Uterus (tissue), 4 donors: ENCODE measurements around the gene TJP2. TPM values are rescaled to one million over a fixed set of nuclear protein-coding genes. Genes with fewer than 3 reads are reported as not detected.

Source experiments
- DNase-seq, 2 donors: peaks; one replicate each; pipeline ENCODE4 v3.0.0-alpha.2; 2019 to 2020
- H3K27ac ChIP-seq, 2 donors: fragments of 200-600 bp; sonication (generic); 1 replicate in 1 of 2; 2 replicates in 1 of 2; pipeline ENCODE4 v1.5.1; 2016 to 2018
- H3K27me3 ChIP-seq, 2 donors: fragments of 200-600 bp; sonication (generic); one replicate each; pipeline ENCODE4 v1.5.1; 2018 to 2019; ENCODE audit warnings: control low read depth in 1 of 2
- H3K36me3 ChIP-seq, 2 donors: fragments of 200-600 bp; sonication (generic); one replicate each; pipeline ENCODE4 v1.5.1; 2019; ENCODE audit warnings: control low read depth in 1 of 2
- H3K4me1 ChIP-seq, 2 donors: fragments of 200-600 bp; sonication (generic); one replicate each; pipeline ENCODE4 v1.5.1; 2018 to 2019; ENCODE audit warnings: control low read depth in 1 of 2
- H3K4me3 ChIP-seq, 2 donors: fragments of 200-600 bp; sonication (generic); 1 replicate in 1 of 2; 2 replicates in 1 of 2; pipeline ENCODE4 v1.5.1; 2018 to 2019; ENCODE audit warnings: mild to moderate bottlenecking in 1 of 2
- H3K9me3 ChIP-seq, 2 donors: fragments of 200-600 bp; sonication (generic); one replicate each; pipeline ENCODE4 v1.5.1; 2019; ENCODE audit warnings: control low read depth in 1 of 2
- CTCF ChIP-seq, 4 experiments: fragments of 200-600 bp in 2 of 4; fragments of 450-650 bp in 2 of 4; sonication (generic) in 2 of 4; IDR thresholded peaks; one replicate each; pipeline ENCODE4 v1.5.1; 2016 to 2019; ENCODE audit warnings: antibody characterized with exemption in 4 of 4, mild to moderate bottlenecking in 2 of 4, moderate library complexity in 1 of 4
- POLR2A ChIP-seq, 2 donors: fragments of 450-650 bp; IDR thresholded peaks; one replicate each; pipeline ENCODE4 v1.6.1; 2016; ENCODE audit warnings: antibody characterized with exemption in 2 of 2, mild to moderate bottlenecking in 1 of 2, moderate library complexity in 1 of 2
- intact Hi-C: fragments of 100-400 bp; cut with DNase I; formaldehyde crosslinking; loops from one replicate; pipeline ENCODE4 v1.15.1; 2023; ENCODE audit warnings: low total_unique reads
- total RNA-seq, 4 donors: library from RNA; depleted of rRNA in 3 of 4; stranded (reverse); fragments of >200 nt in 3 of 4; gene quantifications; one replicate each; pipeline versions ENCODE4 v1.1.0 to v1.2.4, GENCODE V29; 2014 to 2023
- donor health status: DM: yes; HTN: yes; CAD: no.

The TJP2 gene
- total RNA-seq, 4 donors from 2014 or later, result 38.6 to 110 (median 44.7) TPM

GRCh38 chr9:69207503-69207902, 33.4 kb downstream of the TJP2 start:
- intact Hi-C loops, result no loop called here
- no peak for DNase-seq
- no peak for TF ChIP-seq POLR2A (IDR thresholded peaks at IDR 0.05)
- TF ChIP-seq CTCF (IDR thresholded peaks at IDR 0.05), result no peak
- H3K9me3 ChIP-seq, result no peaks in the 10 kb centered on the region
- no peaks in the 10 kb centered on the region for H3K36me3 ChIP-seq
- no peaks in the 10 kb centered on the region for H3K4me1 ChIP-seq
- no peak overlapping the region for H3K27ac ChIP-seq
- H3K27me3 ChIP-seq, result no peaks in the 10 kb centered on the region
- H3K4me3 ChIP-seq, result no peak overlapping the region

- Histone ChIP-seq H3K27me3 (no peaks in the 10 kb centered on the region), H3K36me3 (no peaks in the 10 kb centered on the region), H3K27ac (no peak overlapping the region), H3K4me3 (no peak overlapping the region), H3K4me1 (no peaks in the 10 kb centered on the region), H3K9me3 (no peaks in the 10 kb centered on the region)
- intact Hi-C loops, result no loop called here
- no peak for DNase-seq
- no peak for TF ChIP-seq POLR2A (IDR thresholded peaks at IDR 0.05)
- no peak for TF ChIP-seq CTCF (IDR thresholded peaks at IDR 0.05)
Measured at GRCh38 chr9:69211424-69212036, 37.5 kb downstream of the TJP2 start.

GRCh38 chr9:69213647-69214046, 39.6 kb downstream of the TJP2 start:
- intact Hi-C loops, result no loop called here
- DNase-seq, result no peak
- H3K9me3 ChIP-seq, result no peaks in the 10 kb centered on the region
- H3K27me3 ChIP-seq, result no peaks in the 10 kb centered on the region
- TF ChIP-seq POLR2A (IDR thresholded peaks at IDR 0.05) (no peak), CTCF (IDR thresholded peaks at IDR 0.05) (no peak)
- H3K4me3 ChIP-seq, result no peak overlapping the region
- no peak overlapping the region for H3K27ac ChIP-seq
- H3K36me3 ChIP-seq, result no peaks in the 10 kb centered on the region
- H3K4me1 ChIP-seq, result no peaks in the 10 kb centered on the region

- Histone ChIP-seq H3K9me3 (no peaks in the 10 kb centered on the region), H3K4me1 (no peaks in the 10 kb centered on the region), H3K27me3 (no peaks in the 10 kb centered on the region), H3K36me3 (no peaks in the 10 kb centered on the region), H3K27ac (no peak overlapping the region), H3K4me3 (no peak overlapping the region)
- intact Hi-C loops, result no loop called here
- no peak for DNase-seq
- TF ChIP-seq POLR2A (IDR thresholded peaks at IDR 0.05) (no peak), CTCF (IDR thresholded peaks at IDR 0.05) (no peak)
Measured at GRCh38 chr9:69214939-69215338, 40.9 kb downstream of the TJP2 start.

- intact Hi-C loops, result no loop called here
- Histone ChIP-seq H3K36me3 (no peaks in the 10 kb centered on the region), H3K4me1 (no peaks in the 10 kb centered on the region), H3K27me3 (no peaks in the 10 kb centered on the region), H3K27ac (no peak overlapping the region), H3K4me3 (no peak overlapping the region), H3K9me3 (no peaks in the 10 kb centered on the region)
- DNase-seq, result no peak
- no peak for TF ChIP-seq POLR2A (IDR thresholded peaks at IDR 0.05)
- no peak for TF ChIP-seq CTCF (IDR thresholded peaks at IDR 0.05)
Measured at GRCh38 chr9:69215774-69216485, 41.9 kb downstream of the TJP2 start.
